ENCODE results near the gene PDE4C.

PDE4C gene

GRCh38 chr19:18196511-18196845 lies 29.8 kb downstream of the PDE4C start:
- no peak for DNase-seq

- DNase-seq, result peak; percentile 46
These were observed 31.5 kb downstream of the PDE4C start for GRCh38 chr19:18194554-18195238.

GRCh38 chr19:18194181-18194530 lies 32.1 kb downstream of the PDE4C start:
- DNase-seq, result no peak

GRCh38 chr19:18193388-18194180 lies 32.7 kb downstream of the PDE4C start:
- DNase-seq, result no peak

- DNase-seq, result peak; percentile 99
These were observed 33.4 kb downstream of the PDE4C start, which contains the start of gene MPV17L2 for GRCh38 chr19:18192673-18193387. TSS of gene MPV17L2 (plus strand) at chr19:18193218. CDS start at chr19:18193282, 64 bp downstream.

- no peak for DNase-seq
These were observed 34.6 kb downstream of the PDE4C start for GRCh38 chr19:18191640-18192062.

- DNase-seq, result no peak
These were observed 36.0 kb downstream of the PDE4C start for GRCh38 chr19:18190278-18190677.

- DNase-seq, result no peak
These were observed 40.7 kb downstream of the PDE4C start for GRCh38 chr19:18185538-18185937.

- no peak for DNase-seq
These were observed 42.7 kb downstream of the PDE4C start for GRCh38 chr19:18183529-18183928.

GRCh38 chr19:18179957-18180356 lies 46.3 kb downstream of the PDE4C start:
- no peak for DNase-seq

GRCh38 chr19:18176367-18177310 lies 49.6 kb downstream of the PDE4C start:
- DNase-seq, result no peak

- no peak for DNase-seq
These were observed 51.3 kb downstream of the PDE4C start for GRCh38 chr19:18174983-18175382.

Measured in stimulated activated CD4-positive, alpha-beta T cell treated with anti-CD3 and anti-CD28 coated beads, Interleukin-15, amount 100 ng/mL, for 24 hours (primary cell).